ENCODE results near the gene ESRRG. TPM values are rescaled to one million over a fixed set of nuclear protein-coding genes. Genes with fewer than 3 reads are reported as not detected.
"Not testable (repeated sequence)": the region's sequence is repeated elsewhere in the genome, so short reads cannot be mapped to it uniquely, and the experiment has no call there.

Gene ESRRG
- total and polyA plus RNA-seq, 7 donors: under 0.01 to 0.71 (median 0.33) TPM

DNA sequence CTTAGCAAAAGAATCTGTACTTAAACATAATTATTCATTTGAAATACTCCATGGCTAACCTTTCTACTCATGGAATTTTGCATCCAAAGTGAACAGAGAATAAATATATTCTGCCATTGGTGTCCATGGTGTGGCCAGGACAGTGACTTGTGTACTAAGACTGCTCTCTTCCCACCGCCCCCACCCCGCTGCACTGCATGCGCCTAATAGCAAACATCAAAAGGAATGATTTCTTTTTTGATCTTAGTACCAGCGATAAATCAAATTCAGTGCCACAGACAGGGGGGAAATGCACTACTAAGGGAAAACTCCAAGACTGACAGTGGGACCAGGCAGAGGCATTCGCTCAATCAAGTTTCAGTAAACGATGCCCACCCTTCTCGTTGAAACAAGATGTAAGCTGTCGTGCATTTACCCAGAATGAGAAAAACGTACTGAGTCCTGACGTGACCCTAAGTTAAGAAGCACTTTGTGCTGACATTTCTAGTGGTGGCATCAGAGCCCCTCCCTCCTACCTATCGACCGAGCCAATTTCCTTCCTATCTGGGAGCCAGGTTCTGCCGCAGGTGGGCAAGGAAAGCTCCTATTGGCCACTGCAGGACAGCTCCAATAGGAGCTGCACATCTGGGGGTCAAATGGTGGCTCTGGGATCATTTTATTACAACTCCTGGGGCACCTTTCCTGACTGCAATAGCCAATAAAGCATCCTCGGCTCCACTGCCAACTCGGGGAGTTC is 12.5 kb downstream of the ESRRG start:
- intact Hi-C loops (cut with DNase I): no loop called here
- Histone ChIP-seq H3K36me3 (no peaks in the 10 kb centered on the region), H3K9me3 (no peaks in the 10 kb centered on the region), H3K4me1 (no peaks in the 10 kb centered on the region), H3K27me3 (no peaks in the 10 kb centered on the region), H3K27ac (no peak overlapping the region), H3K4me3 (no peak overlapping the region)
- TF ChIP-seq, protein P1, sequence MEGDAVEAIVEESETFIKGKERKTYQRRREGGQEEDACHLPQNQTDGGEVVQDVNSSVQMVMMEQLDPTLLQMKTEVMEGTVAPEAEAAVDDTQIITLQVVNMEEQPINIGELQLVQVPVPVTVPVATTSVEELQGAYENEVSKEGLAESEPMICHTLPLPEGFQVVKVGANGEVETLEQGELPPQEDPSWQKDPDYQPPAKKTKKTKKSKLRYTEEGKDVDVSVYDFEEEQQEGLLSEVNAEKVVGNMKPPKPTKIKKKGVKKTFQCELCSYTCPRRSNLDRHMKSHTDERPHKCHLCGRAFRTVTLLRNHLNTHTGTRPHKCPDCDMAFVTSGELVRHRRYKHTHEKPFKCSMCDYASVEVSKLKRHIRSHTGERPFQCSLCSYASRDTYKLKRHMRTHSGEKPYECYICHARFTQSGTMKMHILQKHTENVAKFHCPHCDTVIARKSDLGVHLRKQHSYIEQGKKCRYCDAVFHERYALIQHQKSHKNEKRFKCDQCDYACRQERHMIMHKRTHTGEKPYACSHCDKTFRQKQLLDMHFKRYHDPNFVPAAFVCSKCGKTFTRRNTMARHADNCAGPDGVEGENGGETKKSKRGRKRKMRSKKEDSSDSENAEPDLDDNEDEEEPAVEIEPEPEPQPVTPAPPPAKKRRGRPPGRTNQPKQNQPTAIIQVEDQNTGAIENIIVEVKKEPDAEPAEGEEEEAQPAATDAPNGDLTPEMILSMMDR (IDR thresholded peaks at IDR 0.05): no peak
- TF ChIP-seq EP300 (IDR thresholded peaks at IDR 0.05): no peak
- TF ChIP-seq POLR2AphosphoS5 (IDR thresholded peaks at IDR 0.05): no peak
- no peak for TF ChIP-seq POLR2A (IDR thresholded peaks at IDR 0.05)
- no peak for DNase-seq
- WGBS, 2 donors: 90 to 92% methylated on average over 15 of the region's 15 CpGs

DNA sequence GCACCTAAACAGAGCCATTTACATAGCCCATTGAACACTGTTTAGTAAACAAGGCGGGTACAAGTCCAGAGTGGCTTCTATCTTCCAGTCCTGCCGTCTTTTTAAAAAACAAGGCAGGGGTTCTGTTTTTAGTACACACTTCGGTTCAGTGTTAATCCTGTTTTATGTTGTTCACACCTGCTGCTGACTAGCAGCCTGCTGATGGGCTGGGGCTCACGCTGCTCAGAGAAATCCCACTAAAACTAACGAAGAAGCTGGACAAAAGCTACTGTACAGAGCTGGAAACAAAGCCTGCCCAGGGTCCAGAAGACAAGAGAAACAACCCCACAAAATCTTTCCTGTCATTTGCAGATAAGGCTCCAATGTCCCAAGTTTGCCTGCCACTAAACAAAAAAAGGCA is 13.2 kb downstream of the ESRRG start:
- DNase-seq: no peak

DNA sequence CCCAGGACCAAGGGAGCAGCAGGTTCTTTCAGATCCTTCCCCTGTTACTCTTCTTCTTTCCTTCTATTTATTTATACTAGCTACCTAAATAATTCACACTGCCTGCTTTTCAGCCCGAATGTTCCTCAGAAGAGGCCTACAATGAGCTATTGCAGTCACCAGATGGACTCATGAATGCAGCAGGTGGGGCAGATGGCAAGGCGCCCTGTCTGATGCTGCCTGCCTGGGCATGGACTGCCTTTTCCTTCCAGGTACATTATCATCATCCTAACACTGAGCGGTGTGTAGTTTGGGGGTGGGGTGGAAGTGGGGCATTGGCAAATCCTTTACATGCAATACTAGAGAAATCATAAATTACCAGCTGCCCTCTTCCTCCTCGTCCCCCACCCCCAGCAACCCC is 17.6 kb downstream of the ESRRG start:
- no peak for TF ChIP-seq POLR2A (IDR thresholded peaks at IDR 0.05)
- TF ChIP-seq EP300 (IDR thresholded peaks at IDR 0.05): no peak
- no peak for TF ChIP-seq POLR2AphosphoS5 (IDR thresholded peaks at IDR 0.05)
- TF ChIP-seq, protein P1 (IDR thresholded peaks at IDR 0.05): no peak
- Histone ChIP-seq H3K4me3 (no peak overlapping the region), H3K4me1 (no peaks in the 10 kb centered on the region), H3K9me3 (no peaks in the 10 kb centered on the region), H3K27me3 (no peaks in the 10 kb centered on the region), H3K27ac (no peak overlapping the region), H3K36me3 (no peaks in the 10 kb centered on the region)
- 85% methylated on average over 4 of the region's 4 CpGs for WGBS, 2 donors
- intact Hi-C loops (cut with DNase I): no loop called here
- DNase-seq: no peak

More for the DNA sequence above, 13.2 kb downstream of the ESRRG start:
- Histone ChIP-seq H3K4me3 (no peak overlapping the region), H3K27me3 (no peaks in the 10 kb centered on the region), H3K27ac (no peak overlapping the region), H3K36me3 (no peaks in the 10 kb centered on the region), H3K4me1 (no peaks in the 10 kb centered on the region), H3K9me3 (no peaks in the 10 kb centered on the region)
- TF ChIP-seq POLR2A (IDR thresholded peaks at IDR 0.05): no peak
- TF ChIP-seq, protein P1 (IDR thresholded peaks at IDR 0.05): no peak
- no peak for TF ChIP-seq EP300 (IDR thresholded peaks at IDR 0.05)
- no peak for TF ChIP-seq POLR2AphosphoS5 (IDR thresholded peaks at IDR 0.05)
- intact Hi-C loops (cut with DNase I): no loop called here
- 68 to 71% methylated on average over 5 of the region's 5 CpGs for WGBS, 2 donors

DNA sequence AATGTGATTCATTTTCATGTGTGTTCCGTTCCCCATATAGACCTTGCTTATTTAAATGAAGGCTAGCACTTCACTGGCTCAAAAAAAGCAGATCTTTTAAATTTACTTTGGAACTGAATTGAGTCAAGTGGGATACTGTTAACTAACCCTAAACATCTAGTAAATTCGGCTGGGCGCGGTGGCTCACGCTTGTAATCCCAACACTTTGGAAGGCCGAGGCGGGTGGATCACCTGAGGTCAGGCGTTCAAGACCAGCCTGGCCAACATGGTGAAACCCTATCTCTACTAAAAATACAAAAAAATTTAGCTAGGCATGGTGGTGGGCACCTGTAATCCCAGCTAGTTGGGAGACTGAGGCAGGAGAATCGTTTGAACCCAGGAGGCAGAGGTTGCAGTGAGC is 19.2 kb downstream of the ESRRG start:
- 91 to 94% methylated on average over 9 of the region's 9 CpGs for WGBS, 2 donors
- H3K27me3 ChIP-seq; H3K9me3 ChIP-seq; H3K4me3 ChIP-seq; H3K27ac ChIP-seq; H3K36me3 ChIP-seq; DNase-seq; intact Hi-C loops (cut with DNase I); H3K4me1 ChIP-seq: not testable (repeated sequence)

DNA sequence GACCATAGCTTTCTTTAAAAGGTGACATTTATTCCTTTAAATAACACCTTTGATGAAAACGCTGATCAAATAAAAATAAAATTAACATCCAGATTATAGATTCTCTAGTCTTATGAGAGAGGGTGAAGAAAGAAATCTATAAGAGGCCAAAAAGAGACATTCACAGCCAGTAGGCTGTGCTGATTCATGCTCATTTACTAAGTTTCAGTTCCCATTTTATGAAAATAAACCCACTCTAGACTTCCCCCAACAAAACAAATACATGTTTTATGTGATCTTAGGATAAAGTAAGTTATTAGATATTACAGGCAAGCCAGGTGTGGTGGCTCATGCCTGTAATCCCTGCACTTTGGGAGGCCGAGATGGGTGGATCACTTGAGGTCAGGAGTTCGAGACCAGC is 21.1 kb downstream of the ESRRG start:
- Histone ChIP-seq H3K27ac (no peak overlapping the region), H3K4me3 (no peak overlapping the region), H3K27me3 (no peaks in the 10 kb centered on the region), H3K36me3 (no peaks in the 10 kb centered on the region), H3K4me1 (no peaks in the 10 kb centered on the region), H3K9me3 (no peaks in the 10 kb centered on the region)
- intact Hi-C loops (cut with DNase I): no loop called here
- TF ChIP-seq POLR2AphosphoS5 (IDR thresholded peaks at IDR 0.05): no peak
- TF ChIP-seq, protein P1 (IDR thresholded peaks at IDR 0.05): no peak
- TF ChIP-seq EP300 (IDR thresholded peaks at IDR 0.05): no peak
- TF ChIP-seq POLR2A (IDR thresholded peaks at IDR 0.05): no peak
- WGBS, 2 donors: 89 to 91% methylated on average over 3 of the region's 3 CpGs
- no peak for DNase-seq
